Naive thymus-derived CD4-positive, alpha-beta T cell (primary cell): Measurements from ENCODE around the gene PFKP. TPM values are rescaled to one million over a fixed set of nuclear protein-coding genes. Genes with fewer than 3 reads are reported as not detected.

Source experiments
- ATAC-seq: fragments of 150-1000 bp; cut with Tn5 transposase; 2 replicates; pipeline ENCODE4 v1.10.0; 2021; ENCODE audit warnings: mild to moderate bottlenecking, moderate library complexity
- CTCF ChIA-PET: fragments of 350-600 bp; sonication (Branson Sonifier 250); formaldehyde crosslinking; loops from one replicate; lab custom pipeline; 2021; ENCODE audit warnings: antibody characterized with exemption; lab: Charles Lee
- POLR2A ChIA-PET: fragments of 350-600 bp; sonication (Branson Sonifier 250); formaldehyde crosslinking; loops from one replicate; lab custom pipeline; 2021; ENCODE audit warnings: antibody characterized with exemption, inconsistent platforms; lab: Charles Lee
- DNase-seq, 9 donors: peaks; one replicate each; pipeline versions ENCODE4 v3.0.0 to v3.0.0-alpha.2; 2020 to 2022; ENCODE audit warnings: mixed read lengths in 1 of 9
- H3K27ac ChIP-seq: one replicate; pipeline ENCODE4 v1.7.0; 2013; ENCODE audit warnings: mild to moderate bottlenecking, low read depth, low read length, moderate library complexity
- H3K27me3 ChIP-seq, 2 donors: one replicate each; pipeline ENCODE4 v1.7.0; 2013; ENCODE audit warnings: low read length in 2 of 2, mild to moderate bottlenecking in 2 of 2, moderate library complexity in 2 of 2; ENCODE audit not compliant: control insufficient read depth in 2 of 2, insufficient read depth in 2 of 2
- H3K36me3 ChIP-seq, 3 experiments: 1 replicate in 2 of 3; 2 replicates in 1 of 3; pipeline ENCODE4 v1.7.0; 2013; ENCODE audit warnings: low read length in 3 of 3, mild to moderate bottlenecking in 3 of 3, moderate library complexity in 1 of 3; ENCODE audit not compliant: insufficient read depth in 3 of 3, control insufficient read depth in 2 of 3
- H3K4me1 ChIP-seq, 2 donors: one replicate each; pipeline ENCODE4 v1.7.0; 2013; ENCODE audit warnings: low read length in 2 of 2, mild to moderate bottlenecking in 2 of 2, moderate library complexity in 1 of 2; ENCODE audit not compliant: control insufficient read depth in 2 of 2, insufficient read depth in 2 of 2
- H3K4me3 ChIP-seq: 2 replicates; pipeline ENCODE4 v1.7.0; 2013; ENCODE audit warnings: mild to moderate bottlenecking, low read length
- H3K9me3 ChIP-seq, 3 experiments: 1 replicate in 2 of 3; 2 replicates in 1 of 3; pipeline ENCODE4 v1.7.0; 2013; ENCODE audit warnings: low read length in 3 of 3; ENCODE audit not compliant: control insufficient read depth in 2 of 3
- H3K27ac Mint-ChIP-seq, 9 donors: one replicate each; pipeline ENCODE4 v1.8.0; 2020 to 2022; ENCODE audit warnings: mixed read lengths in 9 of 9, mild to moderate bottlenecking in 8 of 9, moderate library complexity in 5 of 9, inconsistent platforms in 2 of 9
- H3K27me3 Mint-ChIP-seq, 5 donors: one replicate each; pipeline ENCODE4 v1.8.0; 2021 to 2022; ENCODE audit warnings: mixed read lengths in 5 of 5, mild to moderate bottlenecking in 1 of 5
- H3K36me3 Mint-ChIP-seq, 5 donors: one replicate each; pipeline ENCODE4 v1.8.0; 2020 to 2022; ENCODE audit warnings: mixed read lengths in 5 of 5, mild to moderate bottlenecking in 3 of 5, inconsistent platforms in 1 of 5
- H3K4me1 Mint-ChIP-seq, 7 donors: one replicate each; pipeline ENCODE4 v1.8.0; 2020 to 2022; ENCODE audit warnings: mixed read lengths in 7 of 7, mild to moderate bottlenecking in 3 of 7, inconsistent platforms in 1 of 7
- H3K4me3 Mint-ChIP-seq, 10 donors: one replicate each; pipeline ENCODE4 v1.8.0; 2020 to 2022; ENCODE audit warnings: mild to moderate bottlenecking in 10 of 10, mixed read lengths in 10 of 10, moderate library complexity in 6 of 10, inconsistent platforms in 2 of 10
- H3K9me3 Mint-ChIP-seq, 11 donors: one replicate each; pipeline ENCODE4 v1.8.0; 2020 to 2022; ENCODE audit warnings: mixed read lengths in 11 of 11, mild to moderate bottlenecking in 4 of 11, inconsistent platforms in 1 of 11, moderate library complexity in 1 of 11
- intact Hi-C, 2 donors: fragments of 100-400 bp; cut with micrococcal nuclease; formaldehyde crosslinking; loops; one replicate each; pipeline ENCODE4 v1.15.1; 2023
- polyA plus RNA-seq, 2 donors: library from polyadenylated mRNA; unstranded; fragments of 300-500 nt; fragmentation: Illumina TruSeq; gene quantifications; one replicate each; pipeline ENCODE4 v1.2.3, GENCODE V29; 2021
- total RNA-seq, 6 experiments: library from RNA in 5 of 6; stranded (reverse) in 5 of 6; gene quantifications; 1 replicate in 5 of 6; 2 replicates in 1 of 6; pipeline ENCODE4 v1.2.3 and lab custom pipeline; 2021 to 2026

PFKP gene
- total and polyA plus RNA-seq, 7 experiments from 2014 or later = 23.8 to 219 (median 44.9) TPM

- H3K36me3 Mint-ChIP-seq = peaks cover 14 to 77% (median 35%) of the 10 kb centered on the region in 5 donors
- no peaks in the 10 kb centered on the region for H3K9me3 ChIP-seq
- POLR2A ChIA-PET = no interaction called here
- no peak overlapping the region for H3K4me3 ChIP-seq
- H3K27ac ChIP-seq = no peak overlapping the region
- no peaks in the 10 kb centered on the region for H3K4me1 Mint-ChIP-seq
- CTCF ChIA-PET = no interaction called here
- intact Hi-C loops = no loop called here
- no peak overlapping the region for H3K4me3 Mint-ChIP-seq
- no peak overlapping the region for H3K27ac Mint-ChIP-seq
- DNase-seq (no peak), ATAC-seq (no peak)
- no peaks in the 10 kb centered on the region for H3K9me3 Mint-ChIP-seq
- H3K27me3 ChIP-seq = no peaks in the 10 kb centered on the region
- H3K36me3 ChIP-seq = peaks cover 10 to 98% (median 17%) of the 10 kb centered on the region in 3 experiments
- H3K4me1 ChIP-seq = no peaks in the 10 kb centered on the region
- H3K27me3 Mint-ChIP-seq = no peaks in the 10 kb centered on the region
Measured at GRCh38 chr10:3136336-3136735, 69.0 kb downstream of the PFKP start.

DNA sequence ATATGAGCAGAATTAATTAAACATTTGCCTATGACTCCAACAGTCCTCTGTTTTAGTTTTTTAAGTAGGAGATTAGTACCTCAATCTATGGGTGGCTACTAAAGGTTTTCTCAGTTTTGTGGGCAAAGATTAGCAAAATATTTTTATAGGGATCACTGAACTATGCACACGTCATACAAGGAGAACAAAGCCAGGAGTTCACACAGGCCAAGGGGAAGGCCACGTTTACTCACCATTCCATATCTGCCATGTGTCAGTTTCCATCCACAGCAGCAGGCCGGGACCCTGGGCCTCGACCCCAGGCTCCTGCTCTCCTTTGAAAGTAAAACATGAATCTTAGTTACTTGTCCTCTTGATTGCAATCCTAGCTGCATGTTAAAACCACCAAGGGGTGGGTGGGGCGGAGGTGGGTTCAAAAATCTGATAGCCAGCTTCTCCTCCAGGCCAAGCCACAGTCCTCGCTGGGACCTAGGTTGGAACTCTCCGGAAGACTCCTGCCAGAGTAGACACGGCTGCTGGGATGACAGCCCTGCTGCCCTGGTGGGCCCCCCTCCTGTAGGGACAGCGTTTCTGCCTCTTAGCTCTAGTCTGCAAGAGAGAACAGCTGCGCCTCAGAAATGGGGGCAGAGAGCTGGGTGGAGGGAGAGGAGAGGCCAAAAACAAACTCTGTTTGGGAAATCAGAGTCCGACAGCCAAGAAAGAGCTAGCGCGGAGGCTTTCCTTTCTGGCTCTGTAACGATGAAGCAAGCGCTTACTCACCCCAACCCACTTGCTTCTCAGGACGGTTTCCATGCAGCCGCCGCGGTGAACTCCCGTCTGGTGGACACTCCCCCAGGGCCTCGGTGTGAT, 69.6 kb downstream of the PFKP start:
- ChIA-PET CTCF (no interaction called here), POLR2A (no interaction called here)
- no peak for ATAC-seq
- peaks cover 10 to 99% (median 17%) of the 10 kb centered on the region in 3 experiments for H3K36me3 ChIP-seq
- Mint-ChIP-seq H3K36me3 (peaks cover 14 to 77% (median 38%) of the 10 kb centered on the region in 5 donors), H3K4me3 (no peak overlapping the region), H3K27ac (no peak overlapping the region), H3K27me3 (no peaks in the 10 kb centered on the region), H3K4me1 (no peaks in the 10 kb centered on the region), H3K9me3 (no peaks in the 10 kb centered on the region)
- intact Hi-C loops = no loop called here
- DNase-seq = no peak
- H3K4me1 ChIP-seq = no peaks in the 10 kb centered on the region
- H3K27me3 ChIP-seq = no peaks in the 10 kb centered on the region
- no peak overlapping the region for H3K4me3 ChIP-seq
- no peak overlapping the region for H3K27ac ChIP-seq
- H3K9me3 ChIP-seq = no peaks in the 10 kb centered on the region

DNA sequence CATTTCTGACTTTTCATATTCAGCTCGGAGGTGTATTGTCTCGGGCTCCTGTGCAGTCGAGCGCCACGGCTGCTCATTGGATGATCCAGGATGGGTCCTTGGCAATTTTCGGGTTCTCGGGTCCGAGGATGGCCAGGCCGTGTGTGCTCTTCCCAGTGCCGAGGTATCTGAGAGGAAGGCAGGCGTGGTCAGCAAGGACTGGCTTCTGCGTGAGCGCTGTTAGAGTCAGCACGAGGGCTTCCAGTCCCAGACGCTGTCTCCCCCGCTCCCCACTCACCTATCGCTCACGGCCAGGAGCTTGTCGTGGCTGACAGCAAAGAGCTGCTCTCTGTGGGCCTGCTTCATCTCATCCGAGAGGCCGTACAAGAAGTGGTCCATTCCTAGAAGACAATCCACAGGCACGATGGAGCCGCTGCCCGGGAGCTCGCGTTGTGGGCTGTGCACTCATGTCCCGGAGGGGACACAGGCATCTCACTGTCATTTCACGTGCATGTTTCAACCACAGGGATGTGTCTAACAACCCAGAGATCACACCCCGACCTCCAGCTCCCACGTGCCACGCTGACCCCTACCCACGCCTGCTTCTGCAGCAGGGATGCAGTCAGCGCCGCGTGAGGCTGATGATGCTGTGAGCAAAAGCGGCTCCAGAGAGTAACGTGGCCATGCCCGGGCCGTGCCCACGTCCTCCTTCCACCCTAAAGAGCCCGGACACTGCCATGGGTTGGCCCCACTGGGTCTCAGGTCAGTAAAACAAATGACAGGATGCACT, 70.8 kb downstream of the PFKP start:
- no peaks in the 10 kb centered on the region for H3K4me1 Mint-ChIP-seq
- H3K36me3 Mint-ChIP-seq = peaks cover 18 to 75% (median 42%) of the 10 kb centered on the region in 5 donors
- Histone ChIP-seq H3K36me3 (peaks cover 15 to 99% (median 22%) of the 10 kb centered on the region in 3 experiments), H3K4me3 (no peak overlapping the region), H3K4me1 (no peaks in the 10 kb centered on the region), H3K27ac (no peak overlapping the region), H3K27me3 (no peaks in the 10 kb centered on the region), H3K9me3 (no peaks in the 10 kb centered on the region)
- ChIA-PET CTCF (no interaction called here), POLR2A (no interaction called here)
- no peak overlapping the region for H3K27ac Mint-ChIP-seq
- ATAC-seq (no peak), DNase-seq (no peak)
- no peaks in the 10 kb centered on the region for H3K27me3 Mint-ChIP-seq
- no peak overlapping the region for H3K4me3 Mint-ChIP-seq
- intact Hi-C loops = no loop called here
- H3K9me3 Mint-ChIP-seq = no peaks in the 10 kb centered on the region

- Mint-ChIP-seq H3K4me1 (no peaks in the 10 kb centered on the region), H3K4me3 (no peak overlapping the region), H3K9me3 (no peaks in the 10 kb centered on the region), H3K27ac (peak overlapping the region in 1 of 9 donors; percentile 4), H3K27me3 (no peaks in the 10 kb centered on the region), H3K36me3 (peaks cover 18 to 79% (median 45%) of the 10 kb centered on the region in 5 donors)
- ChIA-PET POLR2A (no interaction called here), CTCF (no interaction called here)
- Histone ChIP-seq H3K36me3 (peaks cover 15 to 100% (median 22%) of the 10 kb centered on the region in 3 experiments), H3K27ac (no peak overlapping the region), H3K4me3 (no peak overlapping the region), H3K9me3 (no peaks in the 10 kb centered on the region), H3K27me3 (no peaks in the 10 kb centered on the region), H3K4me1 (no peaks in the 10 kb centered on the region)
- intact Hi-C loops = no loop called here
- no peak for ATAC-seq
- DNase-seq = no peak
Measured at GRCh38 chr10:3139216-3139910, 72.0 kb downstream of the PFKP start.

GRCh38 chr10:3140280-3140679, 72.9 kb downstream of the PFKP start:
- Histone ChIP-seq H3K4me1 (no peaks in the 10 kb centered on the region), H3K27ac (no peak overlapping the region), H3K36me3 (peaks cover 15 to 99% (median 27%) of the 10 kb centered on the region in 3 experiments), H3K27me3 (no peaks in the 10 kb centered on the region), H3K9me3 (no peaks in the 10 kb centered on the region), H3K4me3 (no peak overlapping the region)
- Mint-ChIP-seq H3K27me3 (no peaks in the 10 kb centered on the region), H3K36me3 (peaks cover 18 to 76% (median 36%) of the 10 kb centered on the region in 5 donors), H3K27ac (no peak overlapping the region), H3K4me3 (no peak overlapping the region), H3K9me3 (no peaks in the 10 kb centered on the region), H3K4me1 (no peaks in the 10 kb centered on the region)
- intact Hi-C loops = no loop called here
- ATAC-seq (no peak), DNase-seq (no peak)
- ChIA-PET POLR2A (no interaction called here), CTCF (no interaction called here)

- Mint-ChIP-seq H3K27me3 (no peaks in the 10 kb centered on the region), H3K9me3 (no peaks in the 10 kb centered on the region), H3K36me3 (peaks cover 18 to 83% (median 41%) of the 10 kb centered on the region in 5 donors), H3K4me3 (peak overlapping the region in 1 of 10 donors; percentile 43), H3K27ac (peak overlapping the region in 2 of 9 donors; percentile 25 to 44), H3K4me1 (no peaks in the 10 kb centered on the region)
- POLR2A ChIA-PET = no interaction called here
- H3K4me3 ChIP-seq = no peak overlapping the region
- ATAC-seq (no peak), DNase-seq (no peak)
- peaks cover 16 to 99% (median 29%) of the 10 kb centered on the region in 3 experiments for H3K36me3 ChIP-seq
- H3K4me1 ChIP-seq = no peaks in the 10 kb centered on the region
- no peak overlapping the region for H3K27ac ChIP-seq
- no peaks in the 10 kb centered on the region for H3K27me3 ChIP-seq
- H3K9me3 ChIP-seq = no peaks in the 10 kb centered on the region
- intact Hi-C loops = no loop called here
- CTCF ChIA-PET = no interaction called here
Measured at GRCh38 chr10:3141351-3142005, 74.1 kb downstream of the PFKP start.
